ENCODE results near the gene ME3.
A peak's percentile ranks its signal among the peaks of the same experiment; 100 is the strongest.

The ME3 gene

DNA sequence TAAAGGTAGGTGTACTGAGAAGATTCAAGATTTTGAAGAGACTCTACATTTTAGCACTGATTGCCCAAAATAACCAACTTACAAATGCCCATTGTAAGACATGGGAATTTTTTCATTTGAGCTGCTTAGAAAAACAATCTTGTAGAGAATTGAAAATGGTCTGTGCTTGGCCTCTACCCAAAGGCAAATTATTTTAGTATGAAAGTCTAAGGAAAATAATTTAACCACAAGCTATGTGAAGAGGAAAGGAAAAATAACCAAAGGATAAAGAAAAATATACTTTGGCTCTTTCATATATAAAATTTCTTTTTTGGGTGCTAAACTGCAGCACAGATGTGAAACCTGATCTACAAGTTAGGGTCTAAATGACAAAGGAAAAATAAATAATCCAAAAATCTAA lies 54.9 kb downstream of the ME3 start:
- DNase-seq, result no peak

DNA sequence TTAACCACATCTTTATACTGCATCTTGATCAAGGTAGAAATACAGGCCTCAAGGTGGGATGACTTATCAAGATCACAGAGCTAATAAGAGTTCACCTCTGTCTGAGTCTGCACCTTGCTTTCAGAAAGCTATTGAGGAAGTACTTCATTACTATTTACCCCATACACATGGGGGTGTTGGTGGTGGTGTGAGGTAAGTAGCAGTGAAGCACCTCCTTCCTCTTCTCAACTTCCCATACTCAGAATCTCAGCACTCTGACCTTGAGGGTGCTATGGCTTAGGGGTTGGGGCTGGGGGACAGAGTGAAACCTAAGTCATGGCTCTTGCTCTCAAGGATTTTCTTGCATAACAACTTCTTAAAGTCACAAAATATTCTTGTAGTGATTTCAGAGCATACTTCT lies 56.9 kb downstream of the ME3 start:
- DNase-seq, result no peak

DNA sequence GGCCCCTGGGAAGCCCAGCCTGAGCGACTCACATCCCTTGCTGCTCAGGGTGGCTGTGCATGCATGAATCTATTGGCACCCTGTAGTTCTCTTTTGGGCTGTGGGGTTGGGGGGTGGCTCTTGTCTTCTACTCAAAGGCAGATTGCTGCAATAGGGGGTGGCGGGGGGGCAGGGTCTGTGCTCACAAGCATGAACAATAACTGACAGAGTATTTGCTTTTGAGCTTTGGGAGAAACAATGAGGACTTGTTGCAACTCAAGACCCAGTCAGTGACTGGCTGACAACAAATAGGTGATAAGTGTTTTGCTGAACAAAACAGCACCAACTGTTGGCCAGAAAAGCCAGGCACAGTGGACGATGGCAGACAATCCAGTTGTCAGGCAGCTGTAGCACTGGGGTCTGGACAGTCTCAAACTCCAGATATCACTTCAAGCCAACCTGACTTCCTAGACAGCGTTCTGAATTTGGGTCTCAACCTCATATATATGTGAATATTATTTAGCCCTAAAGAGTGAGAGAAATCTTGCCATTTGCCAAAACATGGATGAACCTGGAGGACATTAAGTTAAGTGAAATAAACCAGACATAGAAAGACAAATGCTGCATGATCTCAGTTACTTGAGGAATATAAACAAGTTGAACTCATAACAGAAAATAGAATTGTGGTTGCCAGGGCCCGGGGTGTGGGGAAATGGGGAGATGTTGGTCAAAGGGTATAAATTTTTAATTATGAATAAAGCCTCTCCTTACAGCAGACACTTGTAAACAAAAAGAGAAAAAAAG lies 61.7 kb downstream of the ME3 start:
- DNase-seq, result no peak

- peak; percentile 75 for DNase-seq
Measured at GRCh38 chr11:86608251-86608799, 64.1 kb downstream of the ME3 start.

GRCh38 chr11:86606836-86607481 lies 65.5 kb downstream of the ME3 start:
- DNase-seq, result no peak

DNA sequence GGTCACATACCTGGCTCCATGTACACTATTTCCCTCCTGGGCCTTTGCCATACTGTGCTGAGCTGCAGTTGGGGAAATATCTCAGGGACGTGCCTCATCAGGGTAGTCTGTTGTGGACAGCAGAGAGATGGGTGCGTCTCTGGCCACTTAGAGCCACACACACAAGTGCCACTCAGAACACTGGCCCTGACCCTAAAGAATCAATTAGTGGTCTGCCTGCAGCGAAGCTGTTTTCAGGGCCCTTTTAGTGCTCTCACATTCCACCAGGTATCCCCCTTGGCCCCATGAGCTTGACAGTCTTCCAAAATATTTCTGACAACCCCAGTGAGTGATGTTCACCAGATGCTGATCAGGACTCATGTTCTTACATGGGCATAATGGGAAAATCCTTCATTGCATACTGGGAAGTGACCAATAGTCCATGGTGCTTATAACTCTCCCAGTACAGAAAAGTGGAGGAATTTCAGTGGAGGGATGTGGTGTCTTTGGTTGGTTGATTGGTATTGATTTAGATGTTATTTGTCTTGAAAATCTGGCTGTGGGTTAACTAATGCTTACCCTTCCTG lies 66.1 kb downstream of the ME3 start:
- DNase-seq, result no peak

DNA sequence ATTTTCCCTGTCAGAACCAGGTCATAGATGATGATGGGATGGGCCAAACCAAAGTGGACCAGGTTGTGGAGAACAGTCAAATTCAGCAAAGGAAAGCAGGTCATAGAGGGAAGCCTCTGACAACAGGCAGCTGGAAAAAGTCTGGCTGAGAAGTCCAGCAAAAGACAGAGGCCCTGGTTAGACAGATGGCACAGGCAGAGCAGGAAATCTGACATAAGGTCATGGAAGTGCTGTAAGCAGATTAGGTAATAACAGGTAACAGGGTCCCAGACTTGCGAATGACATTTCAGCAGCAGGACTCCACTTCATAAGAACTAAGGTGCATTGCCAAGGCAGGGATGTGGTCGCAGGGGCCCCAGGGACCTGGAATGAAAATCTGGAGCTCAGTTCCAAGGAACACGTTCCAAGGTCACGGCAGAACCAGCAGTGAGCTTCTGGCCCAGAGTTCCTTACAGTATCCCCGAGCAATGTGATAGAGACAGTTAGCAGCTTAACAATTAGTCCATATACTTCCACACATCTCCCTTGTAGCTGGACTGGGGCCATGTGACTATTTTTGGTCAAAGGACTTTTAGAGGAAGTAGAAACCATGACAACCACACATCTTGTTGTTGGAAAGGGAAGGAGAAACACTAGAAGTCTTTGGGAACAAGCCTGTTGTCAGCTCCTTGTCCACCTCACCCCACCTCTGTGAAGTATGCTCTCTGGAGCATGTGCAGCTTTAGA lies 75.4 kb downstream of the ME3 start:
- DNase-seq, result peak; percentile 65

DNA sequence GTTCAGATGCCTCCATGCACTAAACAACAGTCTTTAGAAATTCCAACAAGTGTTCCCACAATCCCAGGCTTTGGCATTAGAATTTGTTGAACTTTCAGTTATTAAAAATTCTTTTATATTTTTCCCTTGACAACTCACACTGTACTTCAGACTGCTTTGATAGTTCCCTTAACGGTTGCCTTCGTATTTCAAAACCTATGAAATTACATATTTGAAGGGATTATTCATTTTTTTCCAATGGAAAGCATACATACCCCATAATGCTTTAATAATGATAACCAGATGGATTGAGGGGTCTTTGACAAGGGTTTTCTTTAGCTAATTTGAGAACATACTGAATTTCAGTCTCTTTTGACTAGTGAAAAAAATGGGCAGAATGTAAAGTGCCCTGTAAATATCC lies 76.5 kb downstream of the ME3 start:
- no peak for DNase-seq

DNA sequence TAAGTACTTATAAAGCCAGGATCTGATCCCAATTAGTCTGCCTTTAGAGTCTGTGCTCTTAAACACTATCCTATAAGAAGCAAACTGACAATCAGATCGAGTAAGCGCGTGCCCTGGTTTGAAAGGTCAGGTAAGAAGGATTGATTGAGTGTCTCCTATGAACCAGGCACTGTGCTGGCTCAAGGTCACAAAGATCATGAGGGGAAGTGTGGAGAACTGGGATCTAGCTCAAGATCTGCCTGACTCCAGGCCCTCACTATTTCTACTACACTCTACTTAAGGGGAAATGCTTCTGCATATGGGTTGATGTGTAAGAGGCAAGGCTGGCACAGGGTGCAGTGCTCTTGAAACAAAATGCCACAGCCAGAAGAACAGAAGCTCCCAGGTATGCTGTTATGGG lies 77.0 kb downstream of the ME3 start:
- peak; percentile 42 for DNase-seq

GRCh38 chr11:86594746-86595145 lies 77.7 kb downstream of the ME3 start:
- no peak for DNase-seq

DNA sequence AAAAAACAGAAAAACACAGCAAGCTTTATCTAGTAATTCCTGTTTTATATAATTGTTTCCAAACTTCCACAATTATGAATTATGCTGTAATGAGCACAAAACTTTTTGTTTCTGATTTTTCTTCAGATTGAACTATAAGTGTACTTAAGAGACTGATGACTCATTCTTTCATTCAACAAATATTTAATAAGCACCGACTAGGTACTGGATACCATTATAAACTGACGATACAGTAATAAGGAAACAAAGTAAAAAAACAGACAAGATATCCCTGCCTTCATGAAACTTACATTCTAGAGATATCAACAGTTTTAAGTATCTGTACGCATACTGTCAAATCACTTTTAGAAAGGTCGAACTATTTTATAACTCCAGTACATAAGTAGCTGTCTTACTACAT lies 78.6 kb downstream of the ME3 start:
- no peak for DNase-seq

- peak; percentile 94 for DNase-seq
Measured at GRCh38 chr11:86592659-86593451, 79.6 kb downstream of the ME3 start.

DNA sequence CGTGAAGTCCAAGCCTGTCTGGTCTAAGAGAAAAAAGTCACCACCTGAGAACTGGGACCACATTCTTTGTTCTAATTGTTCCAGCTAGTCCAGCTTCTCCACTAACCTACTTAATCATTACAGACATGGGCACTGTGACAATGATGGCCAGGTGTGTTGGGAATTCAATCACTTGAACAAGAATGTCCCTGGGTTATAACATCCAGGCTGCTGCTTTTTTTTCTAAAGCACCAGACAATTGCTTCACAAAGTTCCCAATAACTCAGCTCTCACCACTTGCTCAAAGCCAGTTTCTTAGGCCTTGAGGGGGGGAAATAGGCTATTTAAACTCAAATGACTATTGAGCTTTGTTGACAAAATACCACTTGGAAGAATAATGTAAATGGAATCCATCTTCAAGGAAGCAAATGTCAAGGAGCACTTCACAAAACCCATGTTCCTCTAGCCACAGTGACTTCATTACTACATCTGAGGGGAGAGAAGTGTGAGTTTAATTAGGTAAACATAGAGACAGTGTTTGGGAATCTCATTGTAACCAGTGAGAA lies 80.3 kb downstream of the ME3 start:
- DNase-seq, result no peak

- no peak for DNase-seq
Measured at GRCh38 chr11:86591631-86592030, 80.8 kb downstream of the ME3 start.

DNA sequence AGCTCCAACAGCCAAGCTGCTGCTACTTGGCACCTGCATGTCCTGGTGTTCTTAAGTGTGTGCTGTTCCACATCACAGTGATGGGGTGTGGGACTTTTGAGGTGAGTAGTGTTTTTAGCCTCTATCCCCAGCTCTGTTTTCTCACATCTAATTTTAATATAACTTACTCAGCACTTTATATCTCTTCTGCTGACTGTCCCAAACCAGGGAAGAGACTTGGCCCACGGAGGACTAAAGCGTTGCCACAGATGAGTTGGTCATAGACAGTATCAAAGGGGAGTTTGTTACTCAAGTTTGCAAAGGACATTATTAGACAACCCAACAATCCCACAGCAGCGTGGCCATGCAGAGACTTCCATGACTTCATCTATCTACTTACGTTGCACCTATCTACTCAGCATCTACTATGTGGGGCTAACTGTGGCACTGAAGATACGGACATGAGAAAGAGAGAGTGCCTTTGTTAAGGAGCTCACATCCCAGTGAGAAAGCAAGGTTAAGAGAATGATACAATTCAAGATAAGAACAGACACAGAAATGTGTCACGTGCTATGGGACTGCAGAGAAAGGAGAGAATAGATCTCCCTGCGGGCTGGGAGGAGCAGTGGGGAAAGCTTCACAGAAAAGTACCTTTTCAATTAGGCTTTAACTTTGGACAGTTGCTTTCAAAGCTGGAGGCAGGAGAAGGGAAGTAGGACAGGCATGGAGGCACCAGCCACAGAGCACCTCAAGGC lies 82.4 kb downstream of the ME3 start:
- no peak for DNase-seq

DNA sequence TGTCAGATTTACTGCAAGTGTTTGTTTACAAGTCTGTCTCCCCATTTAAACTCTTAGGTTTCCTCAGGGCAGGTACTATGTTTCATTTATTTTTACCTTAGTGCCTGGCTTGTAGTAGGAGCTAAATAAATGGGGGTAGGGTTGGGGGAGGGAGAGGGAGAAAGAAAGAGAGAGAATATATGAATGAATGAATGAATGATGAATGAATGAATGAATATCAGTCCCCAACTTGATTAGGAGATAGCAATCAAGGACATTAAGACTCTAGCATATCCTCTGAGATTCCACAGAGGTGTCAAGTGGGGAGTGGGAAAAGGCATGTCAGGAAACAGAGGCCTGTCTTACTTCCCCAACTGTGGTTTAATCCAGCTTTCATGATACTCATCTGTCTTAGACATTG lies 83.2 kb downstream of the ME3 start:
- DNase-seq, result no peak

GRCh38 chr11:86588566-86589090 lies 83.8 kb downstream of the ME3 start:
- no peak for DNase-seq

GRCh38 chr11:86587264-86588193 lies 84.9 kb downstream of the ME3 start:
- no peak for DNase-seq

DNA sequence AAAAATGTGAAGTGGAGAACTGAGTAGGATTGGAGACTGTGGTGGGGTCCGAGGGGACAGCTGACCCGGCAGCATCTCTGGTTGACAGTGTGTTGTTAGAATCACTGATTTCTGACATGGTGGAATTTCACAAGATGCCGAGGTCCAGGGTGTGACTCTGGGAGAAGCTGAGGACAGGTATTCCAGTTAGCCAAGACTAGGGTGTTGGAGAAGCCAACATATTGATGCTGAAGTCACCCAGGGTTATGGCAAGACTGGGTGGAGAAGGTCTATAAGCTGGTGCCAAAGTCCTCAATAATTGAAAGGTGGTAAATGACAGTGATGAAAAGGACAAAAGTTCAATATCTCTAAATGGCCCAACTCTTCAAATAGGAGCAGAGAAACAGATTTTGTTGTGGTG lies 86.1 kb downstream of the ME3 start:
- no peak for DNase-seq

DNA sequence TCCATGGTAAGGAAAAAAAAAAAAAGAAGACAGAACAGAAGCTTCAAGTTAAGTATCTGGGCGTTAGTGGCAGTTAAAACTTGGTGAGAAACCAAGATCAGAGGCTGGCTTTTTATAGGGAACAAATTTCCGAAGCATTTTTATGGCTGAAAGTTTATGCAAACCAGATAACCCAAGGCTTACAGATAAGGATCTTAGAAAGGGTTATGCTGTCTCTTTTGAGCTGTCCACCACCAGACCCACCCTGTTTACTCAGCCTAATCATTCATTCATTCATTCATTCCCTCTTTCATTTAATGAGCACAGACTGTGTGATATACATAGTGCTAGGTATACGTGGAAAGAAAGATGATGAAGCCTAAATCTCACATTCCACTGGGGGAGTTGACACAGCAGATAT lies 89.5 kb downstream of the ME3 start:
- DNase-seq, result no peak
